Stomach (tissue), 4 donors: ENCODE data around the gene IPPK.

Experiments used
- CTCF ChIP-seq, 7 experiments: fragments of 450-650 bp in 4 of 7; fragments of 200-600 bp in 3 of 7; sonication (generic) in 3 of 7; IDR thresholded peaks; one replicate each; pipeline ENCODE4 v1.5.1; 2016 to 2019; ENCODE audit warnings: antibody characterized with exemption in 7 of 7, control low read depth in 2 of 7, mild to moderate bottlenecking in 1 of 7
- POLR2A ChIP-seq, 4 donors: fragments of 450-650 bp; IDR thresholded peaks; one replicate each; pipeline ENCODE4 v1.6.1; 2016; ENCODE audit warnings: antibody characterized with exemption in 4 of 4, control low read depth in 2 of 4, mild to moderate bottlenecking in 1 of 4, moderate library complexity in 1 of 4

GRCh38 chr9:92645041-92645440 lies 24.9 kb downstream of the IPPK start:
- TF ChIP-seq CTCF (IDR thresholded peaks at IDR 0.05), result no peak
- TF ChIP-seq POLR2A (IDR thresholded peaks at IDR 0.05), result no peak
